Measurements from ENCODE around the gene PCDHGC5.

PCDHGC5 gene

GRCh38 chr5:141490771-141491170, 1.9 kb downstream of the PCDHGC5 start:
- DNase-seq (ENCODE audit: low spot score) = no peak

- DNase-seq (ENCODE audit: low spot score) = no peak
Measured at GRCh38 chr5:141491323-141492167, 2.7 kb downstream of the PCDHGC5 start.

DNA sequence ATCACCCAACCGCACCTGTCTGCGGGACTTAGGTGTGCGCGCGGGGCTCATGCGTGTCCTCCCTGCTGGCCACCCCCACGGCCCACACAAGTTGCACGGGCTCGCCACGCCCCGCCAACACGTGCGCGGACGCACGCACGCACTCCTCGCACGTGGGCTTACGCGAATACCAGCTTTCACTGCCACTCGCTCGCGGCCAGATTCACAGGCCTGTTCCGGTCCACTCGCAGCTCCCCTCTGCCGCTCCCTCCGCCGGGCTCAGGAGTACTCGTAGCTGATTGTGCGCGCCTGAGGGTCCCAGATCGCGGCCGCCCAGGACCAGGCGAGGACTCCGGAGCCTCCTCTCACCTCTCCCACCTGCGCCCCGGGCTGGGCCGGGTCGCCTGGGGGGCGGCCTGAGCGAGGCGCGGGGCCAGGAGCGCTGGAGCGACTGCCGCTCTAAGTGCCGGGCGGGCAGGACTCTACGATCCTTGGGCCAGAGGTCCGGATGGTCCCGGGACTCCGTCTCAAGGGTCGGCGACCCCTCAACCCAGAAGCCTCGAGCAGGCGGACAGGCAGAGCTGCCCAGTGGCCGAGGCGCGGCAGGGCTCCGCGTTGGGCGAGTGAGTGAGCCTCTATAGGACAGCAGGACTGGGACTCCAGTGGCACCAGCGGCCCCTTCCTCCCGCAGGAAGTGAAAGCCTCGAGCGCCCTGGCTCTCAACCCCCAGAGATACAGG, 3.4 kb downstream of the PCDHGC5 start:
- DNase-seq (ENCODE audit: low spot score) = no peak

DNA sequence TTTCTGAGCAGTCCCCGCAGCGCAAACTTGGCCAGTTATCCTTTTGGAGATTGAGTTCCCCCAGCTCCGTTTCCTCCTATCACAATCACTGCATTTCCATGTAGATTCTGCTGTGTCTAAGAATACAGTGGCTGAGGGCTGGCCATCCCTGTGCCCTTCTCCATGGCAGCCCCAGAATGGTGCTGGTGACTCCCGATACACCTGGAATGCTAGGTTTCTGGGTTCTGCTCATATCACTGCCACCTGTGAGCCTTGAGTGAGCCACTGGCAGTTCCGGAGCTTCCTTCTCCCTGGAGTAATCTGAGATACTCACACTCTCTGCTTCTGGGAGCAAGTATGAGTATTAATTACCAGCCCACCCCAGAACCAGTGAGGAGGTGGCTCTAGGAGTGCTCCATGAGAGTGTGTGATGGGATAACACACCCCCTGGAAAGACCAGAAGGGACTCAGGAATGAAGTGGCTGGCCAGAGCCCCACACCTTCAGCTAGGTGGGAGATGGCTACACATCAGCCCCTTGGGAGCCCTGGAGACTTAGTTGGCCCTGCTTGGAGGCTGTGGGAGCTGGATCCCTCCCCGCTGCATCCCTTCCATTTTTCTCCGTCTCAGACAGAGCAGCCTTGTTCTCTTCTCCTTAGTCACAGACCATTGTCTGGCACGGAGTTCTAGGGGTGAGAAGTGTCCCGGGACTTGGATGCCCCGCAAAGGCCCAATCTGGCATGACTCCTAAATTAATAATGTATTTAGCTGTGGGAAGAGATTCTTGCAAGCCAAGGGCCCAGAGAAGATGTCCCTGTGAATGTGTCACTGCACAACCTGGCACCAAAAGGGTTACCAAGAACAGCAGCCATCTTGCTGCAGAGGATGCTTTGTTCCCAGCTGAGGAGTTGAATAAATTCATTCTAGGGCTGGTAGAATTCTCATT, 4.9 kb downstream of the PCDHGC5 start:
- DNase-seq (ENCODE audit: low spot score) = peak; percentile 69

DNA sequence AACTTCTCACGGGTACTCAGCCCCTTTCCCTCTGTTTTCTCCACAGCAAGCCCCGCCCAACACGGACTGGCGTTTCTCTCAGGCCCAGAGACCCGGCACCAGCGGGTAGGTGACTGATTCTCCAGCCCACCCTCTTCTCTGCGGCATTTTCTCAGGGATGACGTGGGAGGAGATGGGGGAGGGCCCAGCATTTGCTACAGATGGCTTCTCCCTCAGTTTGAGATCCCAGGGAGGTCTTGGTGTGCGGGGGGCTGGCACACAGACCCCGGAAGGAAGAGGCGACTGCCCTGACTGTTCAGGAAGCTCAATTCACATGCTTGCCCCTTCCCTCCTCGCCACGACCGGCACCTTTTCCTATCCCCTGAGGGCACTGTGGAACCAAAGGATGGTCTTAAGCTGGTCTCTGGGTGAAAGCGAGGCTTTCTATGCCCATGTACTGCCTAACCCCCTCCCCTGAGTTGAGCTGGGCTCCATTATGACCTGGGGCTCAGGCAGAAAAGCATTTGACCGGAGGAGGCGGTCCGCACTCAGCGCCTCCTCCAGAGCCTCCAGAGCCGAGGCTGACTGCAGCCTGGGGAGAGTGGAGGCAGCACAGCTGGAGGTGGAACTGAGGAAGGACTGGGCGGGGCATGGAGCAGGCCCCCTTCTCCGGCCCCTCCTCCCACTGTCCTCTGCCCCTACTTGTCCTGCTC, 6.0 kb downstream of the PCDHGC5 start:
- DNase-seq (ENCODE audit: low spot score) = no peak

GRCh38 chr5:141495453-141495811, 6.6 kb downstream of the PCDHGC5 start:
- DNase-seq (ENCODE audit: low spot score) = no peak

DNA sequence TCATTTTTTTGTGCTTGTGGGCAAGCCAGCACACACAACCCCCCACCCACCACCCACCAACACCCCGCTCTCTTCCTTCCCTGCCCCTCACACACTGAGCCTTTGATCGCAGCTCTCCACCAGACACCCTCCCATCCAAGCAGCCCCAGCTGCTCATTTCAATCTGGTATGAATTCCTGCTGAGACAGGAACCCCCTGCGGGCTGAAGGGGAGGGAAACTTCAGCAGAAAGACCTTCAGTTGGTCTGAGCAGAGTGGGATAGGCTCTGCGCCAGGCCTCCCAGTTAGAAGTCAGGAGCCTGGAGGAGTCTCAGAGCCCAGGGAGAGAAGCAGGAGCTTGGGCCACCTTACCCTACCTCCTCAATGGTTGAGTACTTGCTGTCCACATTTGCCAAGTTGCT, 7.2 kb downstream of the PCDHGC5 start:
- no peak for DNase-seq (ENCODE audit: low spot score)

DNA sequence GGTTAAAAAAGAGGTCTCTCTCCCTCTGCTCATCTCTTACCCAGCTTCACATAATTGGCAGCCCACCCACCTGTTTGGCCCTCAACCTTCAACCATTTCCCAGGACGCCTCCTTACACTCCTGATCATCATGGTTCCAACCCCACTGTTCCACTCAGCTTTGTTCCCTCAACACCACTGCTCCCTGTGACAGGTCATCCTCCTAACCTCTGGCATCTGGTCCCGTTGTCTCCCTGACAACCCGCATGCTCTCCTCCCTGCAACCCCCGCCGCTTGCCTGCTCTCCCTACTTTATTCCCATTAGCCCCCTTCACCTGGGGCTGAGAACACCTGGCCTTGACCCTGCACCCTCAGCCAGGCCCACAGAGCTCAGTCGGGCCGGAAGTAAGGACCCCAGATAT, 12.9 kb downstream of the PCDHGC5 start:
- DNase-seq (ENCODE audit: low spot score) = no peak

DNA sequence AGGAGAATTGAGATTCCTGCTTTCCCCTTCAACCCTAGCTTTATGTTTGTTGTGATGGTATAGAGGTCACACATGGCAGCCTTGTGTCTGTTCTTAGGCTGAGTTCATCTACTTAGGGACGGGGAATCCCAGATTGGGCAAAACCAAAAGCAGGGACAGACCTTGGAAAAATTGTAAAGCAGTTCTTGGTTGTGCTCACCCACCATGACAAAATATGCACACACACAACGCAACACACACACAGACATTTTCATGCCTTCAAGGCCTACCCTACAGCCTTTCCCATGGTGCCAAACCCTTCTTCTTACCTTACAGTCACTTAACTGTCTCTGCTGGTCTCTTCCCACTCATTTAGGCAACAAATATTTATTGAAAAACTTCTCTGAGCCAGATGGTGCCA, 14.8 kb downstream of the PCDHGC5 start:
- DNase-seq (ENCODE audit: low spot score) = no peak

GRCh38 chr5:141504216-141504615, 15.3 kb downstream of the PCDHGC5 start:
- DNase-seq (ENCODE audit: low spot score) = no peak

DNA sequence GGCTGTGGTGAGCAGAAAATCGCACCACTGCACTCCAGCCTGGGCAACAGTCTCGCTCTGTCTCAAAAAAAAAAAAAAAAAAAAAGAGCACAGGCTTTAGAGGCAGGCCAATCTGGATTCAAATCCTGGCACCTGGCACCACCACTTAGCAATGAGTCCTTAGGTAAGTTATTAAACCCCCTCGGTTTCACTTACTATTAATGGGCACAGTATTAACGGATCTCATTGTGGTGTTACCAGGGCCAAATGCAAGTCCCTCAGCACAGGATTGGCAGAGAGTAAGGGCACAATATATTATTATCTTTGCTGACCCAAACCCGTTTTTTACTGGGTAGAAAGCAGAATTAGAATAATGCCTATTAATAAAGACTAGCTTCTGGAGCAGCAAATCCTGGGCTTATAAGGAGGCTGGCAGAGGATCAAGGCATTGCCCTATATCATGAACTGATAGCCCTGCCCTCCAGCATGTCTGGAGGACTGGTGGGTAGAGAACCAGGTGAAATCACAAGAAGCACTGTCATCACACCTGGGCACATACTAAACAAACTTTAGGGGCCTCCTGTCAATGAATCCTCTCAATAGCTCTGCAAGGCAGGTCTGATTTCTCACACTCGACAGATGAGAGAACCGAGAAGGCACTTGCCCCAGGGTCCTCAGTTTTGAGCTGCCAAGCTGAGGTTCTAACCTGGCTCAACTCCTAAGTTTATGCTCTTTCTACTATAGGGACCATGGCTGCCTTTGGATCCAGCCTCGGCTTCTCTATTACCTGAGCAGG, 17.7 kb downstream of the PCDHGC5 start:
- DNase-seq (ENCODE audit: low spot score) = no peak

- DNase-seq (ENCODE audit: low spot score) = peak; percentile 77
Measured at GRCh38 chr5:141507387-141508091, 18.7 kb downstream of the PCDHGC5 start.

GRCh38 chr5:141508440-141508797, 19.5 kb downstream of the PCDHGC5 start:
- no peak for DNase-seq (ENCODE audit: low spot score)

GRCh38 chr5:141508798-141509611, 20.1 kb downstream of the PCDHGC5 start:
- peak; percentile 95 for DNase-seq (ENCODE audit: low spot score)

- no peak for DNase-seq (ENCODE audit: low spot score)
Measured at GRCh38 chr5:141510160-141510559, 21.3 kb downstream of the PCDHGC5 start.

- no peak for DNase-seq (ENCODE audit: low spot score)
Measured at GRCh38 chr5:141510850-141511601, 22.1 kb downstream of the PCDHGC5 start.

DNA sequence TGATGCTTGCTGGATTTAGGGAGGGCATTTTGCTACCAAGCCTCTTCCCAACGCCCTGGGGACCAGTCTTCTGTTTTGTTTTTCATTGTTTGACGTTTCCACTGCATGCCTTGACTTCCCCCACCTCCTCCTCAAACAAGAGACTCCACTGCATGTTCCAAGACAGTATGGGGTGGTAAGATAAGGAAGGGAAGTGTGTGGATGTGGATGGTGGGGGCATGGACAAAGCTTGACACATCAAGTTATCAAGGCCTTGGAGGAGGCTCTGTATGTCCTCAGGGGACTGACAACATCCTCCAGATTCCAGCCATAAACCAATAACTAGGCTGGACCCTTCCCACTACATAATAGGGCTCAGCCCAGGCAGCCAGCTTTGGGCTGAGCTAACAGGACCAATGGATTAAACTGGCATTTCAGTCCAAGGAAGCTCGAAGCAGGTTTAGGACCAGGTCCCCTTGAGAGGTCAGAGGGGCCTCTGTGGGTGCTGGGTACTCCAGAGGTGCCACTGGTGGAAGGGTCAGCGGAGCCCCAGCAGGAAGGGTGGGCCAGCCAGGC, 23.0 kb downstream of the PCDHGC5 start:
- DNase-seq (ENCODE audit: low spot score) = no peak

GRCh38 chr5:141512390-141512910, 23.6 kb downstream of the PCDHGC5 start:
- DNase-seq (ENCODE audit: low spot score) = peak; percentile 50
